Activated CD4-positive, alpha-beta T cell treated with anti-CD3 and anti-CD28 coated beads for 36 hours (primary cell): Measurements from ENCODE around the gene TARS3. TPM values are rescaled to one million over a fixed set of nuclear protein-coding genes. Genes with fewer than 3 reads are reported as not detected.

Experiments
- ATAC-seq: fragments of 200-7000 bp; cut with Tn5 transposase; one replicate; pipeline ENCODE4 v1.10.0; 2021; ENCODE audit warnings: mild to moderate bottlenecking, moderate library complexity
- CTCF ChIA-PET: fragments of 350-600 bp; sonication (Branson Sonifier 250); formaldehyde crosslinking; loops from one replicate; lab custom pipeline; 2021; ENCODE audit warnings: antibody characterized with exemption; lab: Charles Lee
- POLR2A ChIA-PET: fragments of 350-600 bp; sonication (Branson Sonifier 250); formaldehyde crosslinking; loops from one replicate; lab custom pipeline; 2021; ENCODE audit warnings: antibody characterized with exemption, inconsistent platforms; lab: Charles Lee
- DNase-seq: peaks from one replicate; pipeline ENCODE4 v3.0.0-alpha.2; 2020
- H3K27ac Mint-ChIP-seq: one replicate; pipeline ENCODE4 v1.8.0; 2021; ENCODE audit warnings: mixed read lengths
- H3K27me3 Mint-ChIP-seq: one replicate; pipeline ENCODE4 v1.8.0; 2021; ENCODE audit warnings: mixed read lengths
- H3K36me3 Mint-ChIP-seq: one replicate; pipeline ENCODE4 v1.8.0; 2021; ENCODE audit warnings: low read depth, mixed read lengths
- H3K4me1 Mint-ChIP-seq: one replicate; pipeline ENCODE4 v1.8.0; 2021; ENCODE audit warnings: mixed read lengths
- H3K4me3 Mint-ChIP-seq: one replicate; pipeline ENCODE4 v1.8.0; 2021; ENCODE audit warnings: mild to moderate bottlenecking, moderate library complexity, mixed read lengths
- H3K9me3 Mint-ChIP-seq: one replicate; pipeline ENCODE4 v1.8.0; 2021; ENCODE audit warnings: low read depth, mixed read lengths
- intact Hi-C, 2 experiments: fragments of 100-400 bp; cut with DNase I in 1 of 2; cut with micrococcal nuclease in 1 of 2; formaldehyde crosslinking; loops; one replicate each; pipeline versions ENCODE4 v1.14.2 to v1.15.1; 2022 to 2024; cut with DNase I, micrococcal nuclease
- total RNA-seq, 2 experiments: library from RNA; stranded (reverse); gene quantifications; one replicate each; pipeline ENCODE4 v1.2.3, GENCODE V29; 2021

The TARS3 gene
- total RNA-seq, 2 experiments from 2014 or later, result 9.3 to 10.3 TPM

DNA sequence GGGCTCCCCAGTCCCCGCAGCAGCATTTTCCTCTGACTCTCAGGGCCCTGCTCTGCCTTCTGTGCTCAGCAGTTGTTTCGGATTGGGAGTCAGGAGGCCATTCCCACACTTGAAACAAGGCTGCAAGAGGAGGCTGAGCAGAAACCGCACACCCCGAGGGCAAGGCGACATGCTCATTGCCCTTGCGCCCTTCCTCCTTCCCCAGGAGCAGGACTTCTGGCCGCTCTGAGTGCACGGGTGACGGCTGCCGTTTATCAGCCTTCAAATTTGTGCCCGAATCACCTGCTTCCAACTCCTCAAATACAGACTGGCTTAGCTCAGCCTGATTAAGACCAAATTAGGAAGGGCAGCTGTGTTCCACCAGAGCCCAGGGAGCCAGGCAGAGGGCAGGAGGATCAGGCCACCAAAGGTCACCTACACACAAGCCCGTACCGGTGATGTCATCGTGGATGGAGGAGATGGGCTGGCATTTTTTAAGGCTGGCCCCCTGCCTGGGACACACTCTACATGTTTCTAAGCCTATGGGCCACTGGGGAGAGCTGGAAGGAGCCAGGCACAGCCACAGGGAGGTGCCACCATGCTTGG lies 110.2 kb downstream of the TARS3 start:
- Mint-ChIP-seq H3K4me1 (peaks cover 4% of the 10 kb centered on the region), H3K27ac (no peak overlapping the region), H3K27me3 (no peaks in the 10 kb centered on the region), H3K36me3 (peaks cover 2% of the 10 kb centered on the region), H3K4me3 (no peak overlapping the region), H3K9me3 (no peaks in the 10 kb centered on the region)
- CTCF ChIA-PET, result no interaction called here
- ATAC-seq (no peak), DNase-seq (no peak)
- POLR2A ChIA-PET, result no interaction called here
- intact Hi-C loops, result no loop called here

DNA sequence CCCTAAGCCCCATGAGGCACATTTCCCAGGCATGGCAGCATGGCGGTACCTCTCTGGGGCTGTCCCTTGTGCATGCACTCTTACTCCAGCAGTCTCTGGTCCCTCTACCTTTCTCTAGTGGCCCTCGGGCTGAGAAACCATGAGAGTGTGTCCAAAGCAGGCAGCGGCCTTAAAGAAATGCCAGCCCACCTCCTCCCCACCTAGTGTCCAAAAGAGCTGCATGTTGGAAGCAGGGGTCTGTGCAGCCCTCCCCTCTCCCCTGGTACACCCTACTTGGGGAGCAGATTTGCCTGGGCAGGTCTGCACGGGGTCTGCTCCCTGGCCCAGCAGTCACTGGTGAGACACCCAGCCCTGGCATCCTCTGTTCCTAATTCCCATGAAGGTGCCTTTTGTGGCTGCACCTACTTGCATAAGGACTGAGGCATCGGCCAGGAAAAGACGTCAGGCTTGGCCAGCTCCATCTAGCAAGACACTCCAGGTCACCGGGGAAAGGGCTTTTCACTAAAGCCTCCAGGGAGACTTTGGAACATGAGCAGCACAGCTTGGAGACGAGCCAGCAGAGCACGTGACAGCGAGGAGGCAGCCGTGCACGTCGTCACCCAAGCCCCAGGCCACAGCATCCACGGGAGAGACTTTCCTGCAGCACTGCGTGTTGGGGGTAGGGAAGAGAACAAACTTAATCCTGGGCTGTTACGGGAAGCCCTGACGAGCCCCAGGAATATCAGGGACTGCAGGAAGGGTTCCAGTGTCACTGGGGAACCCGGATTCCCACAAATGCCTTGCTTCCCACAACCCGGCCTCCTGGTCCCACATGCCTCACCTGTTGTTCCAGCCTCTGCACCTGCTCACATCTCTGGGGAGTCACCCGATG lies 110.9 kb downstream of the TARS3 start:
- H3K4me1 Mint-ChIP-seq, result peaks cover 4% of the 10 kb centered on the region
- H3K4me3 Mint-ChIP-seq, result no peak overlapping the region
- ChIA-PET POLR2A (no interaction called here), CTCF (no interaction called here)
- peaks cover 2% of the 10 kb centered on the region for H3K36me3 Mint-ChIP-seq
- ATAC-seq (no peak), DNase-seq (no peak)
- intact Hi-C loops, result no loop called here
- H3K9me3 Mint-ChIP-seq, result no peaks in the 10 kb centered on the region
- H3K27ac Mint-ChIP-seq, result no peak overlapping the region
- no peaks in the 10 kb centered on the region for H3K27me3 Mint-ChIP-seq

DNA sequence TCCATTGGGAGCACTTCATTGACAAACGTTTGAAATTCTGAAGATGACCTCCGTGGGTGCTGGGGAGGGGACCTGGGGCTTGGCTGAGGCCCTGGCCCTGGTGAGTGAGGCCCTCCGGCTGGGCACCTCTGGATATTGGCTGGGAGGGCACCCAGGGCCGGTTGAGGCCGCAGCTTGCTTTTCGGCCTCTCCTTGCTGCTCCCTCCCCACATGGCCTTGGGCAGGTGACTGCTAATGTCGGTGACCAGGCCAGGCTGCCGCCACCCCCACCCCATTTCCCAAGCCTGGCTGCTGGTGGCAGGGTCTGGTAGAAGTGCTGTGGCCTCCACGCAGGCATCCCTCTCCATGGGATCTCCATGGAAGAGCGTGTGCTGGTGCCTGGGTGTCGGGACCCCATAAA lies 111.6 kb downstream of the TARS3 start:
- no peaks in the 10 kb centered on the region for H3K36me3 Mint-ChIP-seq
- H3K27ac Mint-ChIP-seq, result no peak overlapping the region
- H3K4me3 Mint-ChIP-seq, result no peak overlapping the region
- intact Hi-C loops, result no loop called here
- ATAC-seq (no peak), DNase-seq (no peak)
- no peaks in the 10 kb centered on the region for H3K9me3 Mint-ChIP-seq
- peaks cover 4% of the 10 kb centered on the region for H3K4me1 Mint-ChIP-seq
- POLR2A ChIA-PET, result no interaction called here
- H3K27me3 Mint-ChIP-seq, result no peaks in the 10 kb centered on the region
- CTCF ChIA-PET, result no interaction called here

GRCh38 chr15:101611580-101612299 lies 112.5 kb downstream of the TARS3 start:
- POLR2A ChIA-PET, result no interaction called here
- intact Hi-C loops, result no loop called here
- peaks cover 4% of the 10 kb centered on the region for H3K4me1 Mint-ChIP-seq
- DNase-seq (no peak), ATAC-seq (no peak)
- H3K9me3 Mint-ChIP-seq, result no peaks in the 10 kb centered on the region
- no peaks in the 10 kb centered on the region for H3K27me3 Mint-ChIP-seq
- no peak overlapping the region for H3K27ac Mint-ChIP-seq
- CTCF ChIA-PET, result no interaction called here
- H3K4me3 Mint-ChIP-seq, result no peak overlapping the region
- no peaks in the 10 kb centered on the region for H3K36me3 Mint-ChIP-seq

- no peak overlapping the region for H3K4me3 Mint-ChIP-seq
- no peaks in the 10 kb centered on the region for H3K9me3 Mint-ChIP-seq
- H3K27me3 Mint-ChIP-seq, result no peaks in the 10 kb centered on the region
- ATAC-seq (no peak), DNase-seq (no peak)
- peaks cover 3% of the 10 kb centered on the region for H3K4me1 Mint-ChIP-seq
- intact Hi-C loops, result no loop called here
- H3K36me3 Mint-ChIP-seq, result no peaks in the 10 kb centered on the region
- CTCF ChIA-PET, result no interaction called here
- POLR2A ChIA-PET, result no interaction called here
- H3K27ac Mint-ChIP-seq, result no peak overlapping the region
Measured at GRCh38 chr15:101611007-101611406, 113.3 kb downstream of the TARS3 start.

DNA sequence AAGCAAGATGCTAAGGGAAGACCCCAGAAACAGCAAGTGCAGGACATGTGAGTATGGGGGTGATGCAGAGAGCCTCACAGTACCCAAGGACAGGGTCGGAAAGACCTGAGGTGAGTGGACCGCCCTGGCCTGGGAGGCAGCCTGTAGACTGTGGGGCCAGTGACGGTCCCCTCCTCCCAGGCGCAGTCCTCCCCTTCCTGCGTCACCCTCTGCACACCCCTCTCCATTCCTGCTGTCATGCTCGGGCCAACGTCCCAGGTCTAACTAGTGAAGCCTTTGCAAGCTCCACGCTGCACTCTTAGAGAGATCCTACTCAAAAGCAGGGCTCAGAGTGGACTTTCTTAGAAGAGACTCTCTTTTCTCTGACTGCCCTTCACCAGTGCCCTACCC lies 113.7 kb downstream of the TARS3 start:
- intact Hi-C loops, result no loop called here
- ATAC-seq, result no peak
- no peak overlapping the region for H3K27ac Mint-ChIP-seq
- no peaks in the 10 kb centered on the region for H3K4me1 Mint-ChIP-seq
- no peaks in the 10 kb centered on the region for H3K36me3 Mint-ChIP-seq
- no peak overlapping the region for H3K4me3 Mint-ChIP-seq
- no peak for DNase-seq
- CTCF ChIA-PET, result no interaction called here
- POLR2A ChIA-PET, result no interaction called here
- no peaks in the 10 kb centered on the region for H3K9me3 Mint-ChIP-seq
- H3K27me3 Mint-ChIP-seq, result no peaks in the 10 kb centered on the region

- Mint-ChIP-seq H3K9me3 (no peaks in the 10 kb centered on the region), H3K36me3 (no peaks in the 10 kb centered on the region), H3K4me1 (no peaks in the 10 kb centered on the region), H3K4me3 (no peak overlapping the region), H3K27ac (no peak overlapping the region), H3K27me3 (no peaks in the 10 kb centered on the region)
- DNase-seq (no peak), ATAC-seq (no peak)
- CTCF ChIA-PET, result no interaction called here
- intact Hi-C loops, result no loop called here
- POLR2A ChIA-PET, result no interaction called here
Measured at GRCh38 chr15:101609742-101610610, 114.3 kb downstream of the TARS3 start.

DNA sequence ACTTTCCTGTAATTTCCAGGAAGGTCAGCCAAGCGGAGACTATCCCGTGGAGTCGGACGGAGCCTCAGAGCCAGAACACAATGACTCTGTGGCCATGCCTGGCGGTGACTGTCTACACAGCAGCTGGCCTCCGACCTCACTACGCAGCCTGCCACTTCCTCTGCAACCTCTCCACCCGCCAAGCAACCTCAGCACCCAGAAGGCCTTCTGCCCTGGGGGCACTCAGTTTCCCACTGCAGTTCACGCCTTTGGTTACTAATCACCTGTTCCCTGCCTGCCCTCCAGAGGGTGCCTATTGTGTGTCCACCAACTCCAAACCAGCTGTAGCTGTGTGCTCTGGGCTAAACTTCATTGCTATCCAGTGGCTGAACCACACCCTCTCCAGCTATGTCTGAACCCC lies 116.1 kb downstream of the TARS3 start:
- no peaks in the 10 kb centered on the region for H3K36me3 Mint-ChIP-seq
- ChIA-PET CTCF (no interaction called here), POLR2A (no interaction called here)
- intact Hi-C loops, result no loop called here
- no peaks in the 10 kb centered on the region for H3K4me1 Mint-ChIP-seq
- H3K27me3 Mint-ChIP-seq, result peaks cover 6% of the 10 kb centered on the region
- no peak overlapping the region for H3K4me3 Mint-ChIP-seq
- DNase-seq (no peak), ATAC-seq (no peak)
- H3K27ac Mint-ChIP-seq, result no peak overlapping the region
- no peaks in the 10 kb centered on the region for H3K9me3 Mint-ChIP-seq

DNA sequence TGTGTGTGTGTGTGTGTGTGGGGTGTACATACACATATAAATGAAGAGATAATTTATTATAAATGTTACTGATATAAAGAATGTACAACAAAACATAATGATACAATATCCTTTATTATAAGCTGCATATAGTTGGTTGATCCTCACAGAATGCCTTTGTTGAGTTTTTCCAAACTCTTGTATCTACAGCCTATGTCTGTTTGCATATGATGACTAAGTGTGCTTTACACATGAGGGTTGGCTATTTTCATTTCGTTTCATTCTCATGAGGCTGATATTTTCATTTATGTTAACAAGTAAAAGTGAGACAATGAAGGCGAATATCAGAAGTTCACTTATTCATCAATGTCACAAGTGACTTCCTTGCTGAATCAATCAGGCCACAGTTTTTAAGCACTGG lies 117.2 kb downstream of the TARS3 start:
- ATAC-seq, result no peak
- POLR2A ChIA-PET, result no interaction called here
- no peaks in the 10 kb centered on the region for H3K4me1 Mint-ChIP-seq

DNA sequence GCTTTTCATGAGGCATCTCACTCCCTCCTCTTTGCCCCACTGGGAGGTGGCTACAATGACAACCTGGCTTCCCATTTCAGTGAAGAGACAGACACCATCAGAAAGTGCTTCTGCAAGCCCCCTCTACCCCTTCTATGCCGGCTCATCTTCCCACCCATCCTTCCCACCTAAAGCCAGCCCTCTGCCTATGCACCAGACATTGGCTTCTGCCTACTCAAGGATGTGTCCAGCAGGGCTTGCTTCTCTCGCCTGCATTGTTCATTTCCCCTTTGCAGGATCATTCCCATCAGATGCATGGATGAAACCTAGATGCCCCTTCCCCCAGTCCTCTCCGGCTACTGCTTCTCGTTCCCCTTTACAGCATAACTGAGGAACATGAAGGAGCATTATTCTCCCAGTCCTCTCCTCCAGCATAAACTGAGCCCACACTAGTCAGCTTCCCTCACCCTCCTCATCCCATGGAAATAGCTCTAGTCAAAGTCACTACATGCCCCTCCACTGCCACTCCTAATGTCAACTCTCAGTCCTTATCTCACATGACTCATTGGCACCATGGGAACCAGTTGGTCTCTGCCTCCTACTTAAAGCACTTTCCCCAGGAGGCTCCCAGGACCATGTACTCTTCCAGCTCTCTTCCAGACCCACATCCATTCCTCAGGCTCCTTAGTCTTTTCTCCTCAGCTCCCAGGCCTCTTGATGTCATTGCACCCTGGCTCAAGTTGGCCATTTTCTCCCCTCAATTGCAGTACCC lies 120.0 kb downstream of the TARS3 start:
- no peaks in the 10 kb centered on the region for H3K36me3 Mint-ChIP-seq
- H3K4me3 Mint-ChIP-seq, result no peak overlapping the region
- no peak overlapping the region for H3K27ac Mint-ChIP-seq
- ChIA-PET POLR2A (no interaction called here), CTCF (interaction anchor here (0.7 kb wide), 1 partner anchor 304 kb away, joined by 3 read pairs; no protein-coding TSS in a partner anchor)
- H3K4me1 Mint-ChIP-seq, result no peaks in the 10 kb centered on the region
- no peaks in the 10 kb centered on the region for H3K9me3 Mint-ChIP-seq
- intact Hi-C loops, result no loop called here
- H3K27me3 Mint-ChIP-seq, result peaks cover 19% of the 10 kb centered on the region
- ATAC-seq (no peak), DNase-seq (no peak)

More for the DNA sequence above, 117.2 kb downstream of the TARS3 start:
- peaks cover 9% of the 10 kb centered on the region for H3K27me3 Mint-ChIP-seq
- H3K4me3 Mint-ChIP-seq, result no peak overlapping the region
- H3K36me3 Mint-ChIP-seq, result no peaks in the 10 kb centered on the region
- DNase-seq, result no peak
- intact Hi-C loops, result no loop called here
- no peak overlapping the region for H3K27ac Mint-ChIP-seq
- no peaks in the 10 kb centered on the region for H3K9me3 Mint-ChIP-seq
- CTCF ChIA-PET, result no interaction called here
